IPS DF 4.7 (cell line): ENCODE measurements around the gene COPB2.
"Not testable (repeated sequence)": the region's sequence is repeated elsewhere in the genome, so short reads cannot be mapped to it uniquely, and the experiment has no call there.

Source experiments
- DNase-seq: peaks from one replicate; pipeline ENCODE4 v3.0.0-alpha.2; 2013; ENCODE audit warnings: low spot score; ENCODE audit errors: extremely low read depth

Gene COPB2

GRCh38 chr3:139378587-139379241 lies 10.7 kb downstream of the COPB2 start:
- DNase-seq = no peak

- no peak for DNase-seq
Observed at GRCh38 chr3:139377378-139377777, 12.1 kb downstream of the COPB2 start.

GRCh38 chr3:139374099-139374498 lies 15.3 kb downstream of the COPB2 start:
- no peak for DNase-seq

GRCh38 chr3:139364549-139364948 lies 24.9 kb downstream of the COPB2 start:
- no peak for DNase-seq

- no peak for DNase-seq
Observed at GRCh38 chr3:139361276-139361675, 28.2 kb downstream of the COPB2 start.

- DNase-seq = no peak
Observed at GRCh38 chr3:139358841-139359562, 30.4 kb downstream of the COPB2 start.

GRCh38 chr3:139357899-139358298 lies 31.5 kb downstream of the COPB2 start:
- DNase-seq = no peak

- DNase-seq = no peak
Observed at GRCh38 chr3:139355891-139356290, 33.6 kb downstream of the COPB2 start.

- DNase-seq = no peak
Observed at GRCh38 chr3:139355476-139355875, 34.0 kb downstream of the COPB2 start.

GRCh38 chr3:139354661-139355060 lies 34.8 kb downstream of the COPB2 start:
- DNase-seq = no peak

GRCh38 chr3:139353920-139354556 lies 35.4 kb downstream of the COPB2 start:
- peak; percentile 22 for DNase-seq

GRCh38 chr3:139346771-139347170 lies 42.7 kb downstream of the COPB2 start:
- no peak for DNase-seq

- peak; percentile 69 for DNase-seq
Observed at GRCh38 chr3:139343895-139344856, 45.3 kb downstream of the COPB2 start, which contains the start of gene MRPS22. MRPS22 (plus strand) TSS chr3:139344020; CDS start chr3:139344027, 7 bp downstream.

- no peak for DNase-seq
Observed at GRCh38 chr3:139342054-139342453, 47.4 kb downstream of the COPB2 start.

GRCh38 chr3:139340784-139341183 lies 48.7 kb downstream of the COPB2 start:
- no peak for DNase-seq

- DNase-seq = no peak
Observed at GRCh38 chr3:139339219-139339906, 50.1 kb downstream of the COPB2 start.

GRCh38 chr3:139338405-139338804 lies 51.0 kb downstream of the COPB2 start:
- DNase-seq = no peak

GRCh38 chr3:139334675-139335074 lies 54.8 kb downstream of the COPB2 start:
- DNase-seq = not testable (repeated sequence)

- DNase-seq = no peak
Observed at GRCh38 chr3:139332092-139332491, 57.4 kb downstream of the COPB2 start.

GRCh38 chr3:139329364-139329850 lies 60.0 kb downstream of the COPB2 start:
- peak; percentile 25 for DNase-seq
